K562 (cell line): Measurements from ENCODE around the gene ODAD4. TPM values are rescaled to one million over a fixed set of nuclear protein-coding genes. Genes with fewer than 3 reads are reported as not detected.

ENCODE experiments used
- ATAC-seq: fragments of 200-7000 bp; cut with Tn5 transposase; 3 replicates; pipeline ENCODE4 v1.9.1; 2020; ENCODE audit warnings: moderate library complexity
- BruUV-seq: library from RNA; stranded (reverse); fragments of 400-500 nt; replicated peaks from 2 replicates; lab custom pipeline; 2021; lab: Mats Ljungman, UMichigan
- CTCF ChIA-PET: fragments of 300-600 bp; formaldehyde crosslinking; extraction: SDS; loops from one replicate; lab custom pipeline; 2021; ENCODE audit warnings: low intra/inter-chr PET ratio; lab: Yijun Ruan, JAX
- POLR2A ChIA-PET: fragments of 300-600, 350-650 bp; sonication (Branson Sonifier 250); formaldehyde crosslinking; extraction: SDS; loops from one replicate; lab custom pipeline; 2021; ENCODE audit warnings: antibody characterized with exemption, inconsistent platforms; lab: Yijun Ruan, JAX
- DNase-seq, 4 experiments: peaks; one replicate each; pipeline versions ENCODE4 v3.0.0 to v3.0.0-alpha.2; 2011 to 2018; ENCODE audit warnings: low spot score in 3 of 4, mixed read lengths in 3 of 4; ENCODE audit errors: extremely low read depth in 1 of 4
- FAIRE-seq: peaks from 2 replicates; lab custom pipeline; 2011; peaks lifted over from hg19 to GRCh38; lab: Jason Lieb, UNC
- H2AFZ ChIP-seq: 2 replicates; pipeline ENCODE4 v1.6.0; 2011; ENCODE audit warnings: low read depth, low read length, control low read depth, inconsistent platforms
- H3K27ac ChIP-seq: fragments of 200-600 bp; 3 replicates; pipeline ENCODE4 v1.8.0; 2011; ENCODE audit warnings: low read depth, mild to moderate bottlenecking, control low read depth, inconsistent platforms, low read length, moderate library complexity, mixed read lengths; ENCODE audit errors: extremely low read depth
- H3K27me3 ChIP-seq, 2 experiments: fragments of 300-600 bp in 1 of 2; 2 replicates in 1 of 2; 3 replicates in 1 of 2; pipeline versions ENCODE4 v1.6.0 to v1.8.0; 2011; ENCODE audit warnings: inconsistent platforms in 2 of 2, low read length in 2 of 2, mild to moderate bottlenecking in 1 of 2, mixed read lengths in 1 of 2, moderate library complexity in 1 of 2; ENCODE audit not compliant: control insufficient read depth in 2 of 2, insufficient read depth in 2 of 2
- H3K36me3 ChIP-seq: fragments of 300-600 bp; 3 replicates; pipeline ENCODE4 v1.8.0; 2011; ENCODE audit warnings: mild to moderate bottlenecking, low read length, inconsistent platforms; ENCODE audit not compliant: control insufficient read depth, insufficient read depth
- H3K4me1 ChIP-seq, 2 experiments: fragments of 200-600 bp in 1 of 2; replicated peaks in 1 of 2; 2 replicates in 1 of 2; 3 replicates in 1 of 2; pipeline versions ENCODE4 v1.5.1 to v1.8.0; 2011; ENCODE audit warnings: inconsistent platforms in 2 of 2, low read length in 2 of 2, mild to moderate bottlenecking in 1 of 2, mixed read lengths in 1 of 2, moderate library complexity in 1 of 2; ENCODE audit not compliant: control insufficient read depth in 2 of 2, insufficient read depth in 2 of 2
- H3K4me2 ChIP-seq: 2 replicates; pipeline ENCODE4 v1.6.1; 2011; ENCODE audit warnings: low read length, control low read depth, inconsistent platforms, mixed read lengths; ENCODE audit not compliant: insufficient read depth
- H3K4me3 ChIP-seq: fragments of 200-600 bp; sonication (generic), shearing (Covaris generic); 2 replicates; pipeline ENCODE4 v1.5.1; 2016; ENCODE audit warnings: control low read depth, inconsistent platforms
- H3K79me2 ChIP-seq: fragments of 200-600 bp; 3 replicates; pipeline ENCODE4 v1.8.0; 2011; ENCODE audit warnings: low read length, inconsistent platforms; ENCODE audit not compliant: control insufficient read depth, insufficient read depth
- H3K9ac ChIP-seq, 2 experiments: 2 replicates each; pipeline versions ENCODE4 v1.6.0 to v1.6.1; 2011; ENCODE audit warnings: low read depth in 2 of 2, low read length in 2 of 2, control low read depth in 1 of 2, inconsistent platforms in 1 of 2, mild to moderate bottlenecking in 1 of 2, mixed read lengths in 1 of 2; ENCODE audit not compliant: insufficient read depth in 1 of 2
- H3K9me1 ChIP-seq: one replicate; pipeline ENCODE4 v1.6.0; 2011; ENCODE audit warnings: inconsistent platforms, mild to moderate bottlenecking, low read length, moderate library complexity; ENCODE audit not compliant: control insufficient read depth, insufficient read depth
- H3K9me3 ChIP-seq: replicated peaks from 2 replicates; pipeline ENCODE4 v1.5.1; 2011; ENCODE audit warnings: low read depth, low read length, inconsistent platforms; ENCODE audit not compliant: control insufficient read depth, insufficient read depth
- H4K20me1 ChIP-seq: replicated peaks from 2 replicates; pipeline ENCODE4 v1.6.1; 2011; ENCODE audit warnings: low read length, inconsistent platforms, mixed read lengths; ENCODE audit not compliant: control insufficient read depth, insufficient read depth
- BACH1 ChIP-seq: fragments of 200-800 bp; sonication (Bioruptor generic); IDR thresholded peaks from 2 replicates; pipeline ENCODE4 v1.6.1; 2016; ENCODE audit warnings: missing genetic modification characterization, missing compliant biosample characterization
- CBFA2T3 ChIP-seq: fragments of 450-650 bp; IDR thresholded peaks from 2 replicates; pipeline ENCODE4 v1.6.1; 2017
- CHD4 ChIP-seq: fragments of 200-600 bp; sonication (generic); IDR thresholded peaks from 3 replicates; pipeline ENCODE4 v1.6.1; 2012; ENCODE audit warnings: low read depth, mild to moderate bottlenecking, mixed read lengths, low read length, inconsistent platforms; ENCODE audit not compliant: insufficient read depth, insufficient replicate concordance, poor library complexity, severe bottlenecking
- ELF4 ChIP-seq: fragments of 450-650 bp; formaldehyde crosslinking; IDR thresholded peaks from 2 replicates; pipeline ENCODE4 v1.4.0; 2022; ENCODE audit warnings: missing genetic modification characterization
- HDAC2 ChIP-seq: fragments of 450-650 bp; IDR thresholded peaks from 2 replicates; pipeline ENCODE4 v1.6.1; 2016; ENCODE audit warnings: mild to moderate bottlenecking
- HDAC8 ChIP-seq: fragments of 450-650 bp; IDR thresholded peaks from 2 replicates; pipeline ENCODE4 v1.6.1; 2016; ENCODE audit warnings: mild to moderate bottlenecking, missing genetic modification characterization, moderate library complexity, missing compliant biosample characterization
- HINFP ChIP-seq: fragments of 450-650 bp; conservative IDR thresholded peaks from 2 replicates; pipeline ENCODE4 v1.6.1; 2016; ENCODE audit warnings: missing genetic modification characterization, low read depth, mild to moderate bottlenecking, control low read depth, missing compliant biosample characterization
- ILF3 ChIP-seq: fragments of 450-650 bp; IDR thresholded peaks from 2 replicates; pipeline ENCODE4 v1.6.1; 2018; ENCODE audit warnings: antibody characterized with exemption, mild to moderate bottlenecking, moderate library complexity, borderline replicate concordance
- L3MBTL2 ChIP-seq: fragments of 450-650 bp; IDR thresholded peaks from 2 replicates; pipeline ENCODE4 v1.6.1; 2016; ENCODE audit warnings: mild to moderate bottlenecking, moderate library complexity
- NFIC ChIP-seq: fragments of 450-650 bp; IDR thresholded peaks from 2 replicates; pipeline ENCODE4 v1.6.1; 2017; ENCODE audit warnings: mild to moderate bottlenecking, inconsistent platforms
- PHF20 ChIP-seq: fragments of 450-650 bp; IDR thresholded peaks from 2 replicates; pipeline ENCODE4 v1.6.1; 2018; ENCODE audit not compliant: partially characterized antibody
- POLR2B ChIP-seq: fragments of 450-650 bp; IDR thresholded peaks from 2 replicates; pipeline ENCODE4 v1.6.1; 2018; ENCODE audit warnings: low read depth; ENCODE audit not compliant: partially characterized antibody
- TBP ChIP-seq: optimal IDR thresholded peaks from 2 replicates; pipeline ENCODE3; 2011; ENCODE audit warnings: low read depth, low read length, improper control_type of control experiment
- ZNF134 ChIP-seq: fragments of 250-450 bp; sonication (Bioruptor Pico); conservative IDR thresholded peaks from 2 replicates; pipeline ENCODE4 v1.4.0; 2020
- ZNF165 ChIP-seq: fragments of 250-450 bp; sonication (Bioruptor Pico); IDR thresholded peaks from 2 replicates; pipeline ENCODE4 v1.4.0; 2020; ENCODE audit warnings: borderline replicate concordance
- ZNF197 ChIP-seq: fragments of 200-800 bp; sonication (Bioruptor generic); IDR thresholded peaks from 2 replicates; pipeline ENCODE4 v1.6.1; 2016; ENCODE audit warnings: low read depth, missing genetic modification characterization, missing compliant biosample characterization
- ZNF79 ChIP-seq: fragments of 250-450 bp; sonication (Bioruptor Pico); IDR thresholded peaks from 2 replicates; pipeline ENCODE4 v1.4.0; 2020; ENCODE audit warnings: low read depth, mild to moderate bottlenecking, moderate library complexity
- WGBS: fragments of 100-300 bp; shearing (Covaris generic); methylation state at CpG from one replicate; pipeline ENCODE4 v1.1.6; 2016; ENCODE audit warnings: low coverage, mixed read lengths; ENCODE audit not compliant: insufficient coverage; ENCODE audit errors: missing lambda C conversion rate; 5-methylcytosine and 5-hydroxymethylcytosine counted together
- in situ Hi-C: fragments of 300-500 bp; cut with MboI; formaldehyde crosslinking; loops from 4 replicates; pipeline ENCODE4 v1.15.0; 2018; ENCODE audit warnings: inconsistent platforms, mixed read lengths
- intact Hi-C: fragments of 100-400 bp; cut with micrococcal nuclease; formaldehyde crosslinking; loops from 2 replicates; pipeline ENCODE4 v1.14.2; 2022
- polyA plus RNA-seq, 8 experiments: library from polyadenylated mRNA; depleted of rRNA in 4 of 8; stranded (reverse) in 5 of 8; unstranded in 3 of 8; fragments of >200 nt; fragmentation: Nextera tagmentation in 2 of 8; fragmentation: Illumina TruSeq in 1 of 8; extraction: Ambion mirVana in 2 of 8; extraction: Trizol in 1 of 8; gene quantifications; 2 replicates each; pipeline versions ENCODE4 v1.2.1 to v1.2.3, GENCODE V29; 2011 to 2014; ENCODE audit warnings: inconsistent platforms in 1 of 8, missing spikeins in 1 of 8
- total RNA-seq, 7 experiments: library from RNA; depleted of rRNA in 6 of 7; stranded (reverse); fragments of >200 nt in 6 of 7; fragmentation: Illumina TruSeq in 2 of 7; extraction: Trizol in 2 of 7; gene quantifications; 2 replicates each; pipeline versions ENCODE4 v1.2.1 to v1.2.3, GENCODE V29; 2011 to 2021; ENCODE audit warnings: low replicate concordance in 1 of 7

Gene ODAD4
- total and polyA plus RNA-seq, 9 of the 15 experiments (the other 6 are each of a cell fraction or from before 2014, with no cell fraction given), result 0.09 to 0.98 (median 0.51) TPM

GRCh38 chr17:41986634-41987033, 56.2 kb downstream of the ODAD4 start:
- DNase-seq, result no peak
- Histone ChIP-seq H2AFZ (no peak overlapping the region), H3K9me3 (no peaks in the 10 kb centered on the region), H4K20me1 (no peaks in the 10 kb centered on the region), H3K9me1 (no peaks in the 10 kb centered on the region), H3K36me3 (peaks cover 98% of the 10 kb centered on the region), H3K27me3 (no peaks in the 10 kb centered on the region), H3K4me1 (no peaks in the 10 kb centered on the region), H3K4me3 (no peak overlapping the region), H3K4me2 (no peak overlapping the region), H3K27ac (no peak overlapping the region), H3K9ac (no peak overlapping the region), H3K79me2 (no peaks in the 10 kb centered on the region)
- ChIA-PET CTCF (no interaction called here), POLR2A (interaction anchor here (0.6 to 3.8 kb wide), 5 partner anchors 11 to 64 kb away, joined by 3 to 16 read pairs (median 3); partner anchors contain the start of gene C17orf113)
- no peak for ATAC-seq
- in situ Hi-C loops (no loop called here), intact Hi-C loops (no loop called here)
- BruUV-seq, result no TSS peak
- 71% methylated on average over 1 of the region's 1 CpG for WGBS
- TF ChIP-seq HDAC2, result no peak
- no peak for TF ChIP-seq TBP
- TF ChIP-seq ELF4 (CRISPR knock-in tag), result no peak
- no peak for TF ChIP-seq NFIC
- no peak for TF ChIP-seq POLR2B
- no peak for TF ChIP-seq BACH1 (tag)
- no peak for FAIRE-seq

- Histone ChIP-seq H3K36me3 (peaks cover 98% of the 10 kb centered on the region), H3K27me3 (no peaks in the 10 kb centered on the region), H2AFZ (no peak overlapping the region), H3K4me1 (no peaks in the 10 kb centered on the region), H3K27ac (no peak overlapping the region), H3K79me2 (no peaks in the 10 kb centered on the region), H3K9me1 (no peaks in the 10 kb centered on the region), H3K9ac (no peak overlapping the region), H3K4me2 (no peak overlapping the region), H3K4me3 (no peak overlapping the region), H3K9me3 (no peaks in the 10 kb centered on the region), H4K20me1 (no peaks in the 10 kb centered on the region)
- ATAC-seq, result no peak; the same call in 2 of the 3 replicates
- BruUV-seq, result no TSS peak
- ChIA-PET POLR2A (interaction anchor here (1.0 to 3.8 kb wide), 3 partner anchors 8 to 20 kb away, joined by 4 to 16 read pairs (median 6); no protein-coding TSS in a partner anchor), CTCF (no interaction called here)
- no peak for FAIRE-seq
- intact Hi-C loops, result no loop called here
- DNase-seq, result no peak
- in situ Hi-C loops, result no loop called here
- WGBS, result 80% methylated on average over 3 of the region's 3 CpGs
- TF ChIP-seq ZNF197 (no peak), HINFP (no peak), CBFA2T3 (no peak), ZNF134 (no peak), ILF3 (no peak), PHF20 (no peak), HDAC8 (tag) (no peak), ZNF79 (CRISPR knock-in tag) (no peak), ZNF165 (CRISPR knock-in tag) (no peak), L3MBTL2 (peak; percentile 43; the same call in 1 of the 2 replicates), CHD4 (no peak)
Observed at GRCh38 chr17:41987642-41988041, 57.2 kb downstream of the ODAD4 start.
